Common myeloid progenitor, CD34-positive (primary cell): ENCODE data around the gene MIOX.
"Not testable (repeated sequence)": the region's sequence is repeated elsewhere in the genome, so short reads cannot be mapped to it uniquely, and the experiment has no call there.

Source experiments
- CTCF ChIA-PET: fragments of 350-600 bp; sonication (Branson Sonifier 250); formaldehyde crosslinking; loops from one replicate; lab custom pipeline; 2021; ENCODE audit warnings: antibody characterized with exemption; lab: Charles Lee
- POLR2A ChIA-PET: fragments of 350-600 bp; sonication (Branson Sonifier 250); formaldehyde crosslinking; loops from one replicate; lab custom pipeline; 2021; ENCODE audit warnings: antibody characterized with exemption; lab: Charles Lee
- DNase-seq, 3 donors: peaks; one replicate each; pipeline versions ENCODE4 v3.0.0 to v3.0.0-alpha.2; 2013
- H3K27ac ChIP-seq, 2 experiments: 1 replicate in 1 of 2; 2 replicates in 1 of 2; pipeline ENCODE4 v1.7.0; 2013; ENCODE audit warnings: inconsistent platforms in 2 of 2, low read length in 2 of 2, mild to moderate bottlenecking in 2 of 2, low read depth in 1 of 2, moderate library complexity in 1 of 2; ENCODE audit not compliant: severe bottlenecking in 2 of 2, insufficient read depth in 1 of 2, poor library complexity in 1 of 2
- H3K27me3 ChIP-seq, 5 experiments: replicated peaks in 2 of 5; 1 replicate in 3 of 5; 2 replicates in 2 of 5; pipeline versions ENCODE4 v1.6.1 to v1.7.0; 2013; ENCODE audit warnings: low read length in 4 of 5, mild to moderate bottlenecking in 2 of 5, moderate library complexity in 2 of 5, inconsistent platforms in 1 of 5; ENCODE audit not compliant: insufficient read depth in 5 of 5, control insufficient read depth in 4 of 5
- H3K36me3 ChIP-seq, 4 experiments: 1 replicate in 2 of 4; 2 replicates in 2 of 4; pipeline versions ENCODE4 v1.6.1 to v1.7.0; 2013; ENCODE audit warnings: low read length in 3 of 4, control low read depth in 1 of 4, mild to moderate bottlenecking in 1 of 4; ENCODE audit not compliant: control insufficient read depth in 4 of 4, insufficient read depth in 4 of 4
- H3K4me1 ChIP-seq, 4 experiments: 1 replicate in 3 of 4; 2 replicates in 1 of 4; pipeline versions ENCODE4 v1.6.1 to v1.7.1; 2013; ENCODE audit warnings: low read length in 3 of 4, mild to moderate bottlenecking in 3 of 4, control low read depth in 1 of 4, inconsistent platforms in 1 of 4, moderate library complexity in 1 of 4; ENCODE audit not compliant: control insufficient read depth in 4 of 4, insufficient read depth in 4 of 4; ENCODE audit errors: control extremely low read depth in 1 of 4
- H3K4me3 ChIP-seq, 7 experiments: 1 replicate in 4 of 7; 2 replicates in 3 of 7; pipeline versions ENCODE4 v1.5.1 to v1.7.0; 2013; ENCODE audit warnings: mild to moderate bottlenecking in 7 of 7, low read length in 6 of 7, moderate library complexity in 6 of 7, inconsistent platforms in 2 of 7, low read depth in 2 of 7, control low read depth in 1 of 7; ENCODE audit not compliant: insufficient read depth in 4 of 7, control insufficient read depth in 1 of 7; ENCODE audit errors: extremely low read depth in 1 of 7
- H3K9me3 ChIP-seq, 5 experiments: 1 replicate in 4 of 5; 2 replicates in 1 of 5; pipeline versions ENCODE4 v1.6.1 to v1.7.1; 2013; ENCODE audit warnings: low read length in 4 of 5, mild to moderate bottlenecking in 2 of 5, inconsistent platforms in 1 of 5, low read depth in 1 of 5, moderate library complexity in 1 of 5; ENCODE audit not compliant: control insufficient read depth in 4 of 5, insufficient read depth in 2 of 5; ENCODE audit errors: control extremely low read depth in 1 of 5
- WGBS: methylation state at CpG from one replicate; pipeline ENCODE4 v1.1.5; 2013; ENCODE audit not compliant: insufficient coverage; 5-methylcytosine and 5-hydroxymethylcytosine counted together

MIOX gene

GRCh38 chr22:50517495-50518260 lies 31.0 kb downstream of the MIOX start:
- Histone ChIP-seq H3K4me3 (no peak overlapping the region), H3K36me3 (peaks cover 1 to 70% (median 40%) of the 10 kb centered on the region in 4 experiments), H3K4me1 (no peaks in the 10 kb centered on the region), H3K27ac (no peak overlapping the region), H3K9me3 (no peaks in the 10 kb centered on the region), H3K27me3 (no peaks in the 10 kb centered on the region)
- ChIA-PET CTCF (interaction anchor here (1.2 to 1.6 kb wide), 2 partner anchors 21 to 48 kb away, joined by 4 read pairs; no protein-coding TSS in a partner anchor), POLR2A (interaction anchor here (0.7 kb wide), 1 partner anchor 11 kb away, joined by 3 read pairs; no protein-coding TSS in a partner anchor)
- 97% methylated on average over 17 of the region's 20 CpGs for WGBS
- DNase-seq: no peak

GRCh38 chr22:50518606-50519005 lies 31.9 kb downstream of the MIOX start:
- no peaks in the 10 kb centered on the region for H3K9me3 ChIP-seq
- no peak overlapping the region for H3K27ac ChIP-seq
- 95% methylated on average over 7 of the region's 7 CpGs for WGBS
- no peaks in the 10 kb centered on the region for H3K27me3 ChIP-seq
- ChIA-PET POLR2A (no interaction called here), CTCF (interaction anchor here (1.6 kb wide), 1 partner anchor 22 kb away, joined by 4 read pairs; no protein-coding TSS in a partner anchor)
- H3K36me3 ChIP-seq: peaks cover 2 to 79% (median 46%) of the 10 kb centered on the region in 4 experiments
- H3K4me1 ChIP-seq: no peaks in the 10 kb centered on the region
- H3K4me3 ChIP-seq: no peak overlapping the region
- no peak for DNase-seq

GRCh38 chr22:50519151-50519550 lies 32.5 kb downstream of the MIOX start:
- POLR2A ChIA-PET: no interaction called here
- WGBS: 97% methylated on average over 8 of the region's 8 CpGs
- H3K27ac ChIP-seq: no peak overlapping the region
- no peaks in the 10 kb centered on the region for H3K27me3 ChIP-seq
- H3K36me3 ChIP-seq: peaks cover 2 to 82% (median 50%) of the 10 kb centered on the region in 4 experiments
- CTCF ChIA-PET: no interaction called here
- H3K9me3 ChIP-seq: no peaks in the 10 kb centered on the region
- DNase-seq: no peak
- no peak overlapping the region for H3K4me3 ChIP-seq
- peaks cover 0 to 4% (median 2%) of the 10 kb centered on the region in 4 experiments for H3K4me1 ChIP-seq

- H3K27ac ChIP-seq, DNase-seq, H3K9me3 ChIP-seq, H3K27me3 ChIP-seq, POLR2A ChIA-PET, CTCF ChIA-PET, H3K4me3 ChIP-seq: not testable (repeated sequence)
- 98% methylated on average over 7 of the region's 8 CpGs for WGBS
- Histone ChIP-seq H3K4me1 (peaks cover 2 to 13% (median 12%) of the 10 kb centered on the region in 4 experiments), H3K36me3 (peaks cover 2 to 75% (median 51%) of the 10 kb centered on the region in 4 experiments)
These were observed 33.5 kb downstream of the MIOX start for GRCh38 chr22:50520184-50520583.

GRCh38 chr22:50520826-50521453 lies 34.3 kb downstream of the MIOX start:
- ChIA-PET CTCF (no interaction called here), POLR2A (interaction anchor here (1.4 kb wide), 1 partner anchor 13 kb away, joined by 5 read pairs; the partner anchor contains the start of genes LMF2 and NCAPH2)
- Histone ChIP-seq H3K27ac (no peak overlapping the region), H3K4me1 (peaks cover 2 to 15% (median 14%) of the 10 kb centered on the region in 4 experiments), H3K36me3 (peaks cover 2 to 71% (median 51%) of the 10 kb centered on the region in 4 experiments), H3K27me3 (no peaks in the 10 kb centered on the region), H3K9me3 (no peaks in the 10 kb centered on the region), H3K4me3 (no peak overlapping the region)
- no peak for DNase-seq
- 98% methylated on average over 12 of the region's 13 CpGs for WGBS

GRCh38 chr22:50521710-50522109 lies 35.1 kb downstream of the MIOX start:
- ChIA-PET CTCF (no interaction called here), POLR2A (interaction anchor here (1.4 kb wide), 1 partner anchor 13 kb away, joined by 5 read pairs; the partner anchor contains the start of genes LMF2 and NCAPH2)
- H3K27ac ChIP-seq: no peak overlapping the region
- DNase-seq: no peak
- H3K4me1 ChIP-seq: peaks cover 2 to 22% (median 19%) of the 10 kb centered on the region in 4 experiments
- 98% methylated on average over 9 of the region's 10 CpGs for WGBS
- no peaks in the 10 kb centered on the region for H3K27me3 ChIP-seq
- H3K9me3 ChIP-seq: no peaks in the 10 kb centered on the region
- no peak overlapping the region for H3K4me3 ChIP-seq
- H3K36me3 ChIP-seq: peaks cover 2 to 66% (median 49%) of the 10 kb centered on the region in 4 experiments
